Neural cell (in vitro differentiated cells): Measurements from ENCODE around the gene MYRIP.

ENCODE experiments used
- CTCF ChIP-seq: fragments of 450-650 bp; IDR thresholded peaks from 2 replicates; pipeline ENCODE4 v1.5.1; 2014; ENCODE audit warnings: antibody characterized with exemption, mild to moderate bottlenecking, moderate library complexity; ENCODE audit not compliant: poor library complexity, severe bottlenecking
- REST ChIP-seq: IDR thresholded peaks from 2 replicates; pipeline ENCODE4 v1.6.1; 2012; ENCODE audit warnings: borderline replicate concordance

- no peak for TF ChIP-seq CTCF
- no peak for TF ChIP-seq REST
Observed at GRCh38 chr3:40268802-40269524, 459.6 kb downstream of the MYRIP start.
